Upper lobe of right lung (tissue), 1 donor: ENCODE data around the gene ISOC1. TPM values are rescaled to one million over a fixed set of nuclear protein-coding genes. Genes with fewer than 3 reads are reported as not detected.

Source experiments
- ATAC-seq: fragments of 200-7000 bp; cut with Tn5 transposase; one replicate; pipeline ENCODE4 v1.9.1; 2020; ENCODE audit warnings: mild to moderate bottlenecking, moderate library complexity
- DNase-seq: peaks from one replicate; pipeline ENCODE4 v3.0.0-alpha.2; 2020
- H3K27ac ChIP-seq: fragments of 200-600 bp; one replicate; pipeline ENCODE4 v1.8.0; 2022
- H3K27me3 ChIP-seq: fragments of 200-600 bp; one replicate; pipeline ENCODE4 v1.8.0; 2022; ENCODE audit warnings: mild to moderate bottlenecking
- H3K36me3 ChIP-seq: fragments of 200-600 bp; one replicate; pipeline ENCODE4 v1.8.0; 2022
- H3K4me1 ChIP-seq: fragments of 200-600 bp; one replicate; pipeline ENCODE4 v1.8.0; 2022
- H3K4me3 ChIP-seq: fragments of 200-600 bp; one replicate; pipeline ENCODE4 v1.8.0; 2022; ENCODE audit warnings: mild to moderate bottlenecking
- H3K9me3 ChIP-seq: fragments of 200-600 bp; one replicate; pipeline ENCODE4 v1.8.0; 2022
- CTCF ChIP-seq: fragments of 200-600 bp; IDR thresholded peaks from one replicate; pipeline ENCODE4 v1.8.0; 2022; ENCODE audit warnings: antibody characterized with exemption
- intact Hi-C: fragments of 100-400 bp; cut with DNase I; formaldehyde crosslinking; loops from one replicate; pipeline ENCODE4 v1.11.0; 2022
- total RNA-seq: library from RNA; stranded (reverse); fragmentation: NEBNext Ultra II Directional; extraction: Animal tissue kit (Norgen Biotek cat#: 25700); gene quantifications from one replicate; pipeline ENCODE4 v1.2.1, GENCODE V29; 2021
- donor health status: DM: no; HTN: yes; CAD: no; lungs with severe emphysema.

ISOC1 gene
- total RNA-seq, 1 donor from 2014 or later = 22.0 TPM

- intact Hi-C loops = no loop called here
- peaks cover 7% of the 10 kb centered on the region for H3K36me3 ChIP-seq
These were observed 19.3 kb downstream of the ISOC1 start for GRCh38 chr5:129113867-129114266.

GRCh38 chr5:129114539-129115193 is 20.1 kb downstream of the ISOC1 start:
- Histone ChIP-seq H3K27ac (no peak overlapping the region), H3K36me3 (peaks cover 7% of the 10 kb centered on the region), H3K9me3 (no peaks in the 10 kb centered on the region), H3K27me3 (no peaks in the 10 kb centered on the region), H3K4me1 (no peaks in the 10 kb centered on the region), H3K4me3 (no peak overlapping the region)
- intact Hi-C loops = no loop called here
- TF ChIP-seq CTCF = no peak
- ATAC-seq (no peak), DNase-seq (no peak)

More at GRCh38 chr5:129113867-129114266, 19.3 kb downstream of the ISOC1 start:
- Histone ChIP-seq H3K4me1 (no peaks in the 10 kb centered on the region), H3K27ac (no peak overlapping the region), H3K27me3 (no peaks in the 10 kb centered on the region), H3K9me3 (no peaks in the 10 kb centered on the region), H3K4me3 (no peak overlapping the region)
- no peak for TF ChIP-seq CTCF
- DNase-seq (no peak), ATAC-seq (no peak)

DNA sequence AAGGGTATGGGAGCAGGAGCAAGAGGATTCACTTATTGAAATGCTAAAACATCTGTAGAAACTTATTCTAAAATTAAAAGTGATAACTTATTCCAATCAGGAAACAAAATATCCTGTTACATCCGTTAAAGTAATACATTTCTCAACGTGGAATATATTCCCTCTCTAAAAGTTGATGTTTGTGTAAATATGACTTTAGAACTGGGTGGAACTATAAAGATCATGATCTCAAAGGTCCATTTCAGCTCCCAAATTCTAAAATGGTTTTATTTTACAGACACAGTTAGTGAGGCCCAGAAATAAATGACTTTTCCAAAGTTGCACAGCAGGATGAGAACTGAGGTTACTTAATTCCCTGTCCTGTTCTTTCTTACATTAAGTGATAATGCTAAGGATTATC is 21.1 kb downstream of the ISOC1 start:
- no peaks in the 10 kb centered on the region for H3K4me1 ChIP-seq
- intact Hi-C loops = no loop called here
- ATAC-seq = no peak
- H3K36me3 ChIP-seq = peaks cover 7% of the 10 kb centered on the region
- H3K9me3 ChIP-seq = no peaks in the 10 kb centered on the region
- TF ChIP-seq CTCF = no peak
- no peak overlapping the region for H3K4me3 ChIP-seq
- DNase-seq = no peak
- no peaks in the 10 kb centered on the region for H3K27me3 ChIP-seq
- no peak overlapping the region for H3K27ac ChIP-seq

- Histone ChIP-seq H3K9me3 (no peaks in the 10 kb centered on the region), H3K27me3 (no peaks in the 10 kb centered on the region), H3K36me3 (peaks cover 7% of the 10 kb centered on the region), H3K27ac (no peak overlapping the region), H3K4me3 (no peak overlapping the region), H3K4me1 (no peaks in the 10 kb centered on the region)
- intact Hi-C loops = no loop called here
- TF ChIP-seq CTCF = no peak
- ATAC-seq (no peak), DNase-seq (no peak)
These were observed 22.2 kb downstream of the ISOC1 start for GRCh38 chr5:129116797-129117196.

- ATAC-seq = no peak
- intact Hi-C loops = no loop called here
These were observed 23.9 kb downstream of the ISOC1 start for GRCh38 chr5:129118405-129118804.

More at GRCh38 chr5:129118405-129118804, 23.9 kb downstream of the ISOC1 start:
- DNase-seq = no peak
- H3K4me3 ChIP-seq = no peak overlapping the region
- no peaks in the 10 kb centered on the region for H3K9me3 ChIP-seq
- no peak for TF ChIP-seq CTCF
- no peaks in the 10 kb centered on the region for H3K27me3 ChIP-seq
- no peaks in the 10 kb centered on the region for H3K4me1 ChIP-seq
- H3K27ac ChIP-seq = no peak overlapping the region
- no peaks in the 10 kb centered on the region for H3K36me3 ChIP-seq
